RPMI8226 (cell line): ENCODE data around the gene FRMD4A.
A peak's percentile ranks its signal among the peaks of the same experiment; 100 is the strongest.

ENCODE experiments used
- DNase-seq: peaks from one replicate; pipeline ENCODE4 v3.0.0-alpha.2; 2015

Gene FRMD4A

DNA sequence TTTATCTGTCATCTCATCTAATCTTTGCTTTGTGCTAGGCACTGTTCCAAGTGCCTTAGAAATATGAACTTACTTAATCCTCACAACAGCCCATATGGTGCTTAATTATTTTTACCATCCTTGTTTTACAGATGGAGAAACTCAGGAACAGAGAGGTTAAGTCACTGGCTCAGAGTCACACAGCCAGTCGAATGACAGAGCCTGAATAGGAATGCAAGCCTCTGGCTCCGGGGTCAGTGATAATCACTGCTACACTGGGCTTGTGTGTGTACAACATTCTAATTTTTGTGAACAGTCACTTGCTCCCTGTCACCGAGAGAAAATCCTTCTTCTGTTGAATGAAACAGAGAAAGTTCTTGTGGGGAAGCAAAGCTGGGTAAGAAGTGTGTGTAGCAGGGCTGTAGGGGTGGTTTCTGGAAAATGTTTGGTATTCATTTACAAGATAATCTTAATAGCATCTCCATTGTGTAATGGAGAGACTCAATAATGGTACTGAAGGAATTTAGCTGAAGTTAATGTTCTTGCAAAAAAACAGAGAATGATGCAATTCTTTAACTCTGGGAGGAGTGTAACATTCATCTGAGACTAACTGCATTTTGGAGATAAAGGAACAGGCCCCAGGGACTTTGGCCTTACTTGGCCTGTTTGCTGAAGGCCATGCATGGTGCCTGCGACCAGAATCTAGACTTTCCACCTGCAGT lies 290.6 kb downstream of the FRMD4A start:
- DNase-seq: no peak

DNA sequence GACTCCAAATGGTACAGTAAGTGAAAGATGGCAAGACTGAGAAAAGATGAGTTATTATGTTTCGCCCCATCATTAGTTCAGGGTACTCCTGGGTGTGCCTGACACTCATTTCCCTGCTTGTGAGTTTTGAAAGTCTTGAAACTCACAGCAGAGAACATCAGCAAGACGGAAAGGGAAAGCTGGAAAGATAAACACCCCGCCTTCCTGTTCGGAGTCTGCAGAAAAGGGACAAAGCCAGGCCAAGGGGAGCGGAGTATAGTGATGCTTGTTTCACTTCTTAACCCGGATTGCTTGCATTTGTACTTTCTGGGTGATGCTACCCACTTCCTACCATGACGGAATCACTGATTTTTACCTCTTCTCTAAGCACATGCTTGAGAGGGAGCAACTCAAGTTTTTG lies 294.5 kb downstream of the FRMD4A start:
- DNase-seq: no peak

DNA sequence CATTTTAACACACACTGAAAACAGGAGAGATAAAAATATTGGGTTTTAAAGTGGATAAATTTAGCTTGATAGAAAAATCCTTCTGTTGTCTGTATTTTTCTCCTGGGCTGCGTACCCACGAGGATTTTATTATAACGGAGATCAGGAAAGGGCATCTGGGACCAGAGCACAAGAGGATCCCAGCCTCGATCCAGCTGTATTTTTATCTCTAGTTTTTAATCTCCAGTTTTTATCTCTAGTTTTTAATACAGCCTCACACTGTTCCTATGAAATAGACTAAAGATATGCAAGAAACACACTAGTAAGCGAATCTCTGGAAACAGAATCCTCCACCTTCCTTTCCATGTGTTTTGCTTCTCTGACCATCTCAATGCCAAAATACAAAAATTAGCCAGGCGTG lies 295.2 kb downstream of the FRMD4A start:
- DNase-seq: no peak

DNA sequence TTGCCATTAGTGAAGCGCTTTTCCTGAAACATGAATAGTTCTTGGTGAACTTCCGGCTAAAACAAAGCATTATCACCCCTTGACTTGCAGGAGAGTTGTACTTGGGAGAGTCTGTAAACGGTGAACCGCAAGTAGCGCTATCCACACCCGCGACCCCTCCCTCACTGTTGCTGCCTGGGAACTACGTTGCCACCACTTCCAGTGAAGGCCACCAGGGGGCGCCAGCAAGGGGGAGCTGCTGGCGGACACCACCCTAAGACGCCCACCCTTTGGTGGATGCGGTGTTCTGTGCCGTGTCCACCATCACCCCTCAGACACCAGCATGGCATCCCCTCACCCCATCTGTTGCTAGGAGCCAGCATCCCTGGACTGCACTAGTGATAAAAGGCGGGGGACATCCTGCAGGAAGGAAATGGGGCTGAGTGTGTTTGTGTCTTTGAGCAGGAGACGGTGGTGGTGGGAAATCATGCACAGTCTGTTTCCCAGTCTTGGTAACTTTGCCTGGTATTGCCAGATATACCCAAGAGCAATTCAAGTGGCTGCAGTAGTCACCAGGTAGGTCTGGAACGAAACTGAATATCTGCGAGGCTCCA lies 298.2 kb downstream of the FRMD4A start:
- no peak for DNase-seq

DNA sequence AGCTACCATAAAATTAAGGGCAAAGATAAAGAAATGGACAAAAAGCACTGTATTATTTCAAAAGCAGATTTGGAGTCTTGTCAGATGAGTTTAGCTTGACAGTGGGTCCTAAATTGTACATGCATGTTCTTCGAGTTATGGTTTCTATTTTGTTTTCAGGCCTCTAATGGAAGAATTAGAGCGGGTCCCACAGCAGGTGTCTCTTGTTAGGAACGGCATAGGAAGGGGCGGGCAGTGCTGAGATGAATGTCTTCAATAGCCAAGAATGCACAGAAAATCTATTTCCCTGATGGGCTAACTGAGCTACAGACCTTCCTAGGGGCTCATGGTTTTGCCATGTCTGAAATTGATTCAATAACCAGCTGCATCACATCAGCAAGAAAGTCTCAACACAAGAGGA lies 304.4 kb downstream of the FRMD4A start:
- DNase-seq: no peak

DNA sequence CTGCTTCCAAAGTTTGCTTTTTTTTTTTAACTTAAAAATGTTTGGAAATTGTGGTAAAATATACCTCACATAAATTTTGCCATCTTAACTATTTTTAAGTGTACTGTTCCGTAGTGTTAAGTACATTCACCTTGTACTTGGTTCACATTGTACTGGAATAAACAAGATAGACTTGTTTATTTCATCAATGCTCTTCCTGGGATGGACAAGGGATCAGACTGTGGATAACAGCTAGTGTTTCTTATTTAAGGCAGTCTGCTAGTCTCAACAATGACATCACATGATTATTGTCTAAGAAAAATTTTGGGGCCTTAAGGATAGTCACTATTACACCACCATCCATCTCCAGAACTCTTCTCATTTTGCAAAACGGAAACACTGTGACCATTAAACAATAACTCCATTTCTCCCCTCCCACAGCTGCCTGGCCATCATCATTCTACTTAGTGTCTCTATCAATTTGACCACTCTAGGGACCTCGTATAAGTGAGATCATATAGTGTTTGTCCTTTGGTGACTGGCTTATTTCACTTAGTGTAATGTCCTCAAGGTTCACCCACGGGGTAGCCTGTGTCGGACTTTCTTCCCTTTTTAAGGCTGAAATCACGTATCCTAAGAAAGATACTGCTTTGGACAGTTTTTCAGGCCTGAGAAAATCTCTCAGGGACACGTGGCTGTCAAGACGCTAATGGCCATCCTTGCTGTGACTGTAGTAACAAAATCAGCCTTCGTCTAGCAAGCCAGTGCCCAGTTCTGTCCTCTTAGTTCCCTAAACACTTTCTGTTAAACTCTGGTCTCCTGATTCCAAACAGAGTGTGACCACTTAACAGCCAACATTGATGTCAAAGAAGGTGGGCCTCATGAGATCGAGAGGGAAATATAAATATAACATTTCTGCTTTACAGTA lies 305.2 kb downstream of the FRMD4A start:
- no peak for DNase-seq

DNA sequence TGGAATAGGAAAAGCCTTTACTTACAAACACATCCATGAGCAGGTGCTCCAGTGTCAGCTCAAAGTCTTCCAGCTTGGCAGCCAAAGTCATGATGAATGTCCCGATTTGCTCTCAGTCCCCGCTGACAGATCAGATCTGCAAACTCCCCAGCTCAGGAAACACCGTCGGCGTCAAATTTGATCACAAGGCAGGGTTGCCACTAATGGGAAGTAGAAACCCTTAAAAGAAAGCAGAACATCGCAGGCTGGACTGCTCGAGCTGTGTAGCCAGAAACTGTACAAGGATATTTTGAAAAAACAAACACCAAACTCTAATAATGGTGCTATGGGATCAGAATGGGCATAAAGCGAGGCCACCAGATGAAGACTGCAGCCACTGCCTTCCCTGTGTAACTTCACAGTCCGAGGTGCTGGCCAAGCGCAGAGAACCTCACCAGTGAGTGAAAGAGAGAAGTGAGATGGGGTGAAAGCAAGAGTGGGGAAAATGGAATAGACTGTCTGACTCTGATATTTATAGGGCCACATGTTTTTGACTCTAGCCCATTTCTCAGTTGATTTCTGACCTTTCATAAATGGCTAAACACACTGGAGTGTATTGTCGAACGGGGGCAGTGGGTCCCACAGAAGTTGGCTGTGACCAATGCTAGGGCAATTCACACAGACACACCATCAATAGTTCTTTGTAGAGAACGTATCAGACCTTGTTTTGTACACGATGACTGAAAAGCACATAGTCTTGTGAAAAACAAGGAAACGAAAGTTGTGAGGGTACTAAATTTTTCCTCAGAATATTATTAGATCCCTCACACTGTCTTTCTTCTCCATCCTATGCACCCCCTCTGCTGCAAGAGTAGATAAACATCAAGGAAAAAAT lies 306.2 kb downstream of the FRMD4A start:
- DNase-seq: no peak

DNA sequence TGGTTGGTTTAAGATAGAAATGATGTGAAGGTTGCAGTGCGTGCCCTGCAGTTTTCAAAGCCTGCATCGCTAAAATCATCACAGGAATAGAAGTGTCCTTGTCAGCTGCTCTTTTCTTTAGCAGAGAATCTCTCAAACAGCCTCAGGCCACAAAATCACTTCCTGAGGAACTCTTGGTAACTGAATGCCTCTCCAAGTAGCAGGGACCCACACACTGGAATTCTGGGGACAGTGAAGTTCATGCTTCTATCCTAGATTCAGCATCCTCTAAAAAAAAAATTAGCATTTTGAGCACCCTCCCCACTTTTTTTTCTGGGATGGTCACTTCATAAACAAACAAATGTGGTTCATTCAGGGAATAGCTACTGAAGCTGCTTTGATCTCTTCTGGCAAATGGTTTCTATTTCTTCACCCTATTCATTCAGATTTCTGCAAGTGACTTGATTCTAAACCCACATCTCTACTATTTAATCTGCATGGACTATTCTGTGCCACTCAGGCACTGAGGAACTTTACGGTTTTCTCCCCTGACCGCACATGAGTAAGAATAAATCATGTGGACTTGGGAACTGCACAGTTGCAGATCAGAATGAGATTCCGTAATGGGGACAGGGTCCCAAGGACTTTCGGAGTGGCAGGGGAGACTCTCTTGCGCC lies 306.9 kb downstream of the FRMD4A start:
- no peak for DNase-seq

DNA sequence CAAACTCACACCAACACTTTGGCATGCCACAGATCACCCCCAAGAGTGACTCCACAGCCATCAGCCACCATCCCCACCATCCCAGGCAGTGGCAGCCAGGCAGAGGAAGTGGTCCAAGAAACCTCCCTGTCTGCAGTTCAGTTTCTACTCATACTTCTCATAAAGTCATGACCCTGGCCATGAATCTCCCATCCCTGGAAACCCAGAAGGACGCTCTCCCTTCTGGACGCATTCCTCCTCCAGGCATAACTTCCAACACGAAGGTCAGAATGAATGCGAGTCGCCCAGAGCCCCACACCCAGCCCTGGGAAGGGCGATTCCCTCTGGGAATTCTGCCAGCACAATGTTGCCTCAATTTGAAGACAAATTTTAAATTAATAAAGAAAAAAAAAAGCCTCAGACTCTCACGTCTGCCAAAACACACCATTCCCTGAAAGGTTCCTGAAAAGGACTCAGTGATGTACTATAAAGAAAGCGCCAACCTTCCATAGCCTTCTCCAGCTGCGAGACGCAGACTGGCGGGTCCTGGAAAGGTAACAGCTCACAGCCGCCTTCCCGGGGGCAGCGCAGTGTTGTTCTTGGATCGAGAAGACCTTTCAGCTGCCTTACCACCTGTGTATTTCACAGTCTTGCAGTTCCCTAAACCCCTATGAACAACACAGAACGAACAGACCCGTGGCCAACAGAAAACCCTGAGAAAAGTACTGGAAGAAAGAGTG lies 307.6 kb downstream of the FRMD4A start:
- no peak for DNase-seq

DNA sequence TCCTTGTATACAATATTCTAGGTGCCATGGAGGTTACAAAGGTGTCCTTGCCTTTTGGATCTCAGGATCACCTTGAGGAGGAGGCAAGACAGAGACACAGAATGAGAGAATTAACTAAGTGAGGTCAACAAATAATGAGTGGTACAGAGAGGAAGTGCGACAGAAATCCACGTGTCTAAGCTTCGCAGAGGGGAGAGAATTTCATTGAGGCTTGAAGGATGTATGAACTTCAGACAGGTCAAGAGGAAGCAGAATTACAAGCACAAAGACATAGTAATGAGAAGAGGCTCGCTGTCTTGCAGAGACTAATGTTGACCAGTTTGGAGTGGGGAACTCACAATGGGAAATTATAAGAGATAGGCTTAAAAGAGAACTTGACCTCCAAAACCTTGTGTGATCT lies 308.7 kb downstream of the FRMD4A start:
- DNase-seq: no peak

DNA sequence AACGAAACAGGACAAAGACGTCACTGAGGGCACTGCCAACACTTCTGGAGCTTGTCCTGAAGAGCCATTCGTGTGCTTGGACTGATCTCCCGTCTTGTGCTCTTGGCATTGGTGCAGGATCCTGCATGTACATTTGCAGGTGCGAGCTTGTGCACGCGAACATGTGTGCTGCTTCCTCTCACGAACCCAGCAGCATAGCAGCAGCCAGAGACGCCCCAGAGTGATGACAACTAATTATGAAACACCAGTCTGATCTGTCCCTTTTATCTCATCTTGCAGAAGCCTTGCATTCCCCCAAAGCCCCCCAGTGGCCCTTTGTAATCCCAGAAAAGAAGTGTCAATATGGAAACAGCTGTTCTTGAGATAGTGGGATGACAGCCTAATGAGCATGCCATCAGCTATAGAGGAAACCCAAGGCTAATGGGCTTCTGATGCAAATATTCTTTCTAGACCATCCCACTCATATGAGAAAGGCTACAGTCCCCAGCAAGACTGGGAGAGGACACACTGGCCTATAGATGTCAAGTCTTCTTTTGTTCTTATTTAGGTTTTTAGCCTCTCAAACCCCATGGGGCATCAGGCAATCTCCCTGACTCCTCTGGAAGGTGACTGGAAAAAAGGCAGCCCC lies 310.6 kb downstream of the FRMD4A start:
- DNase-seq: no peak

DNA sequence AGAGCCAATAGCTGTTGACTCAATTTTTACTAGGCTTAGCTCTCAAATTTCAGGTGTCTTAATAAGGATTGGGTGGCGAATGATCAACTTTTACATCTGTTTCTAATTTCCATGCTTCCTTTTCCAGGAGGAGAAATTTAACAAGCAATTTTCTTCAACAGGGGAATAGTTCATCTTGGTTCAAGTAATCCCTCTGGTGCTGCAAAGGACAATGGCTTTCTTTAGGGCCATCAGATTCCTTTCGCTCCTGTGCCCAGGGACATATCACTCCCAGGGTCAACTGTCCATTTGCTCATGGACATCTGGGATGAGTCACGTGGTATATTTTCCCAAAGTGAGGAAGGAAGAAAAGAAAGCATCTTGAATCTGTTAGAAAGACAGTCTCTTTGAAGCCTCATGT lies 313.3 kb downstream of the FRMD4A start:
- DNase-seq: no peak

DNA sequence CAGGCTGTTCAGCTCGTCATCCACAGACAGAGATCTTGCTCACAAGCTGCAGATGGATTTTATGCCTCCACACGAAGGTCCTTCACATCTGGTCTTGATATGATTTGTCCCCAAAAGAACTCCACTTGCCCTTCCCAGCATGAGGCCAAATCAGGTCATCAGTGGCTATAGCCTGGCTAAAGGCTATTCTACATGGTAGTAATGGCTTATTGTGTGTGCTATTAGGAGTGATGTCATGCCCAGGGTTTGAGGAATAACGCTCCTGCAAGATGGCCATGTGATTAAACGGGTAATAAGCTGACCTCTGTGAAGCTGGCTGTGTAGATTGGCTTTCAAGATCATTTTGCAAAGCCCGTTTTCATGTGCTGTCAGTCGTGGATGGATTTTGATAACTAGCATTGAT lies 313.8 kb downstream of the FRMD4A start:
- DNase-seq: no peak

DNA sequence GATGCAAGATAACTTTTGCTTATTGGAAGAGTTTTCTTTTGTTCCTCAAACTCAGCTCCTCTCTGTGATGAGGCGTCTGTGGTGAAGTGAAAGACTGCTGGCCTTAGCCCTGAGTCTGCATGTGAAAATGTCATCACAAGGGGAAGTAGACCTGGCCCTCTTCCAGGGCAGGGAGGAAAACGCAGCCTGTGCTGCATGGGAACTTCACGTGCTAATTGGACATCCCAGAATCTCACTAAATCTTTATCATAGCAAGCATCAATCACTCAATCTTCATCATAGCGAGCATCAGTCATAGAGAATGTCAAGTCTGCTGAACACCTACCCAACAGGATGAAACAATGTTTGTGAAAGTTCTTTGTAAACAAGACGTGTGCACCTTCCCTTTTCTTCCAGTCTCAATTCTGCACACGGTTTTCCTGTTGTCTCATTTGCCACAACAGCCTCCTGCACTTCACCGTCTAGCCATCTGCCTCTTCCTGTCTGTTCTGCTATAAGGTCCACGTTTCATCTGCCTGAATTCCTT lies 314.6 kb downstream of the FRMD4A start:
- DNase-seq: peak; percentile 28

DNA sequence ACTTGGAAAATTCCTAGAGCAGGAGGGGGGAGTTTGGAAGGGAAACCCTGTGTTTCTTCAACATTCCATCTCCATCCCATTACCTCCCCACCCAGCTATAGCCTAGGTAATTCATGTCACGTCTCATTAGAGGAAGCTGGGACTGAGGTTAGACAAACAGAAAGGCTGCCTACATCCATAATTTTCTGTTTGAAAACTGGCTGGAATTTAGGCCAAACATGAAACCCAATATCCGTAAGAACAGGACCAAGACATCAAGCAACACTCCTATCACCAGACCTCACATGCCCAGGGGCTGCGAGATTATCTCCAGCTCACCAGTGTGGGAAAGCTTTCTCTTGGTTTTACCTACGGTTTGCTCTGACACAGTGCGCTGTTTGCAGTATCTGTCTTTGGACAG lies 316.3 kb downstream of the FRMD4A start:
- no peak for DNase-seq

DNA sequence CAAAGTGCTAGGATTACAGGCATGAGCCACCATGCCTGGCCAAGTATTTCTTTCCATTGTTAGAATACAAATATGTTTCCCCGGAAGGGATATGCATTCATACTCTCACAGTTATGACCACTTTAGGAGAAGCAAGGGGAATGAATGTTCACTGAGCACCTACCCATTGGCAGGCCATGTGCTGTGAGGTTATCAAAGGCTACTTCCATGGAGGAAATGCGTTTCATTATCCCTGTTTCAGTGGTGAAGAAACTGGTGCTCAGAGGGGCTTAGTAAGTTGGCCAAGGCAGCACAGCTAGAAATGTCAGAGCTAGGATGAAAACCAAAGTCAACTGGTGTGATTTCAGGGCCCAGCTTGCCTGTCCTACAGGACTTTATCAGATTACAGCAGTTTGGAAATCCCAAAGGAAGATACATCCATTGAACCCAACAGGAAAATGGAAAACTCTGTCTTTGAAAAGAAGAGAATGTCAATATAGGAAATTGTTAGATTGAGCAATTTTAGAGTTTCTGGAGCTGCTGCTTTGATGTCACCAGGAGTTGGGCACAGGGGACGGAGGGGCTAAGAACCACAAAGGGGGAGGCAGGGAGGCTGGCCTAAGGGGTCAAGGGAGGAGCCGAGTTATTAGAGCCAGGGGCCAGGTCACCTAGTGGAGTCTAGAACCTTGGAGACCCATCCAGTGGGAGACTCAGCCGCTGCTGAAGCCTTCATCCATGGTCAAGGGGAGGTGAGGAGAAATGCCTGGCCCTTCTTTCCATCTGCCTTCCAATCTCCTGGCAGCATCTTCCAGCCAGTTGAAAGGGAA lies 319.8 kb downstream of the FRMD4A start:
- DNase-seq: no peak

DNA sequence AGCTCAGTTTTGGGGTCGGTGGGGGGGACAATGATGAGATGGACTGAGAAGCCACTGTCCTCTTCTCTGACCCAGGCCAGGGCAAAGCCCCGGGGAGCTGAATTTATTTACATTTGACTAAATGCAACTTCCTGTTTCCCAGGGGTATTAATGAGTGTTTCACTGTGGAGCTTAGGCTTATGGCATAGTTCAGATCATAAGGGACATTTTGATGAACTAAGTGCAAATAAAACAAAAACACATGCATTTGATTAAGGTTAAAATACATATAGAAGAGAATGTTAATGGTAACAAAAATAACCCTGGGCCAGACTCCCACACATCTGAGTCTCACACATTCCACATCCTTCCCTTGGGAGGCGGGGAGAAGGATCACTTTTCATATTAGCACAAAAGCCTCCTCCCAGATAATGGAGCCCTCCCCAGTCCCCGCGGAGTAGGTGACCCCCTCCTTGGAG lies 320.6 kb downstream of the FRMD4A start:
- DNase-seq: no peak

DNA sequence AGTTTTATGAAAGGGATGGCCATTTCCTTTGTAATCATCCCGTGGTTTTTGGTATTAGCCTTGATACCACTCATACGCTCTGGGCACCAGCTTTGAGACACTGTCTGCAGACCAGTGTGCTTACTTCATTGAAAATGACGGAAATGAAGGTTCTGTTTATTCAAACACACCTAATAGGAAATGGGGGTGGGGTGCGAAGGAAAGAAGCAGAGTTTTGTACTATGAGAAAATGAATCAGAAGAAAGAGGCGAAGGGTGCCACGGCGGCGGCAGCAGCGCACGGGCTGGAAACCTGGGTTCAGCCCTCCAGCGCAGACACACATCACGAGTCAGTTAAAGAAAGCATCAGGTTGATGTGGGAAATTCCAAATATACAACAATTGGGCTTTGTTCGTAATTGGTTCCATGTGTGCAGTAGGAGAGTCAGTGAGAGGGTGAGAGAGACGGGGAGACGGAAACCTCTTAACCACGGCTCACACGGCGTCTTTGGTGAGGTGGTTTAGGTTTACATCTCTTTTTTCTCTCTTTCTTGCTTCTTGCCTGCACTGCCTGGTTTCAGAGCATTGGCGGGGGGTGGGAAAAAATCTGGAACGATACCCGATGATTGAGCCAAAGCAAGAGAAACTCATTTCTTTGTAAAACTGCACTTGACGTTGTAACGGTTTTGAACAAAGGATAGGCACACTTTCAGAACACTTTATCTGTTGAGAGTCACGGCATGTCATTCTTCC lies 321.2 kb downstream of the FRMD4A start:
- no peak for DNase-seq

DNA sequence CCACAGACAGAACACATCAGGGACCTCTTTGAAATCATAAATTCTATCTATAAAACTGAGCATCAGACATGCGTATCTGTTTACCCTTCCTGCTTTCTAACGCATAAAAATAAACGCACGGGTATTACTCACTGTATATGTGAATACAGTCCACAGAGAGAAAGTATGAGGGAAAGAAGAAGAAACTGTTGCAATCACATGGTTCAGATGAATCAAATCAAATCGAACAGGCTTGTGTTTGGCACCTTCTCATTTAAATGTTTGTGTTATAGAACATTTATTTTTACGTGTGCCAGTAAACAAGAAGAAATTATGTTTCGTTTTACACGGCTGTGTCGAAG lies 322.0 kb downstream of the FRMD4A start:
- DNase-seq: no peak
